Measurements from ENCODE around the gene PZP.

- TF ChIP-seq, protein P1, sequence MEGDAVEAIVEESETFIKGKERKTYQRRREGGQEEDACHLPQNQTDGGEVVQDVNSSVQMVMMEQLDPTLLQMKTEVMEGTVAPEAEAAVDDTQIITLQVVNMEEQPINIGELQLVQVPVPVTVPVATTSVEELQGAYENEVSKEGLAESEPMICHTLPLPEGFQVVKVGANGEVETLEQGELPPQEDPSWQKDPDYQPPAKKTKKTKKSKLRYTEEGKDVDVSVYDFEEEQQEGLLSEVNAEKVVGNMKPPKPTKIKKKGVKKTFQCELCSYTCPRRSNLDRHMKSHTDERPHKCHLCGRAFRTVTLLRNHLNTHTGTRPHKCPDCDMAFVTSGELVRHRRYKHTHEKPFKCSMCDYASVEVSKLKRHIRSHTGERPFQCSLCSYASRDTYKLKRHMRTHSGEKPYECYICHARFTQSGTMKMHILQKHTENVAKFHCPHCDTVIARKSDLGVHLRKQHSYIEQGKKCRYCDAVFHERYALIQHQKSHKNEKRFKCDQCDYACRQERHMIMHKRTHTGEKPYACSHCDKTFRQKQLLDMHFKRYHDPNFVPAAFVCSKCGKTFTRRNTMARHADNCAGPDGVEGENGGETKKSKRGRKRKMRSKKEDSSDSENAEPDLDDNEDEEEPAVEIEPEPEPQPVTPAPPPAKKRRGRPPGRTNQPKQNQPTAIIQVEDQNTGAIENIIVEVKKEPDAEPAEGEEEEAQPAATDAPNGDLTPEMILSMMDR (IDR thresholded peaks at IDR 0.05; ENCODE audit: poor library complexity, severe bottlenecking): no peak
- TF ChIP-seq POLR2AphosphoS5 (IDR thresholded peaks at IDR 0.05): no peak
Measured at GRCh38 chr12:9243999-9244649, 35.9 kb upstream of the PZP start.
